ENCODE results near the gene ANKRD31.

The ANKRD31 gene

DNA sequence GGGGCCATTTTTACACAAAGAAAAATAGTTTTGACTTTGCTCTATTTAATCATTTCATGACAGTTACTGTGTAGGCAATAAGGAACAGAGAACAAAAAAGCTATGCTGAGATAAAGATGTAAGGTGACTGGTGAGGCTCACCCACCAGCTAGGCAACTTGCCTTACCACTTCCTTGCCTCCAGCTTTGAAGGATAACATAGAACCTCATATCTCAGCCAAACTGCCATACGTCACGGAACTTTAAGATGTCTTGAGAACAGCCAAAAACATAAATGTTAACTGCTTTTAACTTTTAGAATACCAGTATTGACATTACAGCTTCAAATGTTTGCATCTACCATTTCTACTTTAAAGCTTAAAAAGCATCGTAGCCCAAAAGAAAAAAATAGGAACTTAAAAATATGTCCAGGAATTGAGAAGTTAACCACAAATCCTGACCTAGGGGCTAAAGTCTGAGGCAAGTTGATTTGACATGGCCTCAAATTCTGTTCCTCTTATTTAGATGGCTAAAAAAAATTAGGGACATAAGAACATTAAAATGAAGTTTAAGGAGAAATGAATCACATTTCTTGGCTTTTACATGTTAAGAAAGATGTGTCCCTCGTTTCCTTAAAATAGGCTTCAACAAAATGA, 176.6 kb downstream of the ANKRD31 start:
- no peak for DNase-seq (ENCODE audit: low read depth)

DNA sequence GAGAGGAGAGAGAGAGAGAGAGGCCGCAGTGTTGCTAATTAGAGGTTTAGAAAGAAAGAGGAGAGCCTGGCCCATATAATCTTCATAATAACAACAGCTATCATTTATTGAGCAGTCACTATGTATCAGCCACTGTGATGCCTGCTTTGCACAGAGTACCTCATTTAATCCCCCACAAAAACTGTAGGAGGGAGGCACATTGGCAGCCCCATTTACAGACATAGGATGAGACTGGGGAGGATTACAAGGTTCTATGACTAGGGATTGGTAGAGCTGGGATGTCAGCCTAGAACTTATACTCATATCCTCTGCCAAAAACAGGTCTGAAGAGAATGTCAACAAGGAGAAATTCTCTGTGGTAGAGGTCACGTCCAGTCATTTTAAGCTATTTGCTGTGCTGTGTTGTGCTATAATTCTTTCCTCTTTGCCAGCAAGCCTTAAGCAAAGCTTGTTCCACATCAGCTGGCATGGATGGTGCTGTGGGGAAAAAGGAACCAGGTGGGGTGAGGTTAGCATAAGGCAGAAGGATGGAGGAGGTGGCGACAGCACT, 177.6 kb downstream of the ANKRD31 start:
- DNase-seq (ENCODE audit: low read depth), result no peak

DNA sequence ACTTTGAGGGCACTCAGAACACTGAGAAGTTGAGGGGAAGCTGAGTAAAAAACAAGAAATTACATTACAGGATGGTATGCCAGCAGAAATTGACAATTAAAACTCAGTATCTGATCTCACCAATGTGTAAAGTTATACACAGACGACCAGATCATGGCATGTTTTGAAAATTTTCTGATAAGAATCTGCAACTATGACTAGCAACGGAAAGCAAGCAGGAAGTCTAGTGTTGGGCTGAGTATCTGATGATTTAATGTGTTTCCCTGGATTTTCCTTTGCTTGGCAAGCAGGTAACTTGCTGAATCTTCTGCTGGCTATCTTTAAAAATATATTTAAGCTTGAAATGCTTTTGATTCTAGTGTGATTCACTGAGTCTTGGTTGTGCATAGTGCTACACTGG, 179.1 kb downstream of the ANKRD31 start:
- no peak for DNase-seq (ENCODE audit: low read depth)

DNA sequence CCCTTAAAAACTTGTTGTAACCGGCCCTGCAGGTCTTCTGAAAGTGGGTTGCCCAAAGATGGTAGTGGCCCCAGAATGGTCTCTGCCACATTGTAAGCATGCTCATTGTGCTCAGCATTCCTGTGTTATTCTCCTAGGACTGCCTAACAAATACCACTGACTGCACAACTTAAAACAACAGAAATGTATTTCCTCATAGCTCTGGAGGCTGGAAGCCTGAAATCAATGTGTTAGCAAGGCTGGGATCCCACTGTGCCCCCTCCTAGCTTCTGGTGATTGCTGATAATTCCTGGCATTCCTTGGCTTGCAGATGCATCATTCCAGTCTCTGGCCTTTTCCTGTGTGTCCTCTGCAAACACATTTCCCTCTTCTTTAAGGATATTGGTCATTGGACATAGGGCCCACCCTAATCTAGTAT, 180.9 kb downstream of the ANKRD31 start:
- no peak for DNase-seq (ENCODE audit: low read depth)

DNA sequence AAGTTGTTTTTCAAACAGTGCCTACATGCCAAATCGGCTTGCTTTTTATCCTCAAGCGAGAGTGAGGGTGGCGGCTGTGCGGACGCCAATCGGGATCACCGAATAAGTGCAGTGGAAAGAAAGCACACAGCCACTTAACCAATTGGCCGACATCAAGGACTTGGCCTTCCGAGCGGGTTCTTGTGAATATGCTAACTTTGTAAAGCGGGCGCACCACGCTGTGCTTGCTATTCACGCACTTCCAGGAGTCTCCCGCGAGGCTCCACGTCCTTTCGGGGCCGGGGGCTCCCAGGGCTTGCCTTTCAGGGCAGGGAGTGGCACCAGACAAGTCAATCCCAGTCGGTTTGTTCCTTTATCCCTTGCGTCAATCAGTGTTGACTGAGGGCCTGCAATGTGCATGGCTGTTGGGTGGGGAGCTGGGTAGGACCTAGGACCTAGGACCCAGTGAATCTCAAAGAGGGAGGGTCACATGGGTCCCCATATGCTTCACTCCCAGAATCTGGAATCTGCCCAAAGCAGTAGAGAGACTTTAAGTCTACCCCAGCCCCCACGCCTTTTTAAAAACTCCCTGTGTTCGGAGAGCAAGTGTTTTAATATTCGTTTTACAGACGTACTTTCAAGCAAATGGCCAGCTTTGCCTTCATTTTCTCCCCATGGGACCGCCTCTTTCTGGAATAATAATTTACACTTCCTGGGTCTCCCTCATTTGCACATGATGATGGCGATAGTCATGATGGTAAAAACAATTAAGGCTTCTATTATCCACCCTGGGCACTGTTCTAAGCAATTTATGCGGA, 182.3 kb downstream of the ANKRD31 start:
- no peak for DNase-seq (ENCODE audit: low read depth)

DNA sequence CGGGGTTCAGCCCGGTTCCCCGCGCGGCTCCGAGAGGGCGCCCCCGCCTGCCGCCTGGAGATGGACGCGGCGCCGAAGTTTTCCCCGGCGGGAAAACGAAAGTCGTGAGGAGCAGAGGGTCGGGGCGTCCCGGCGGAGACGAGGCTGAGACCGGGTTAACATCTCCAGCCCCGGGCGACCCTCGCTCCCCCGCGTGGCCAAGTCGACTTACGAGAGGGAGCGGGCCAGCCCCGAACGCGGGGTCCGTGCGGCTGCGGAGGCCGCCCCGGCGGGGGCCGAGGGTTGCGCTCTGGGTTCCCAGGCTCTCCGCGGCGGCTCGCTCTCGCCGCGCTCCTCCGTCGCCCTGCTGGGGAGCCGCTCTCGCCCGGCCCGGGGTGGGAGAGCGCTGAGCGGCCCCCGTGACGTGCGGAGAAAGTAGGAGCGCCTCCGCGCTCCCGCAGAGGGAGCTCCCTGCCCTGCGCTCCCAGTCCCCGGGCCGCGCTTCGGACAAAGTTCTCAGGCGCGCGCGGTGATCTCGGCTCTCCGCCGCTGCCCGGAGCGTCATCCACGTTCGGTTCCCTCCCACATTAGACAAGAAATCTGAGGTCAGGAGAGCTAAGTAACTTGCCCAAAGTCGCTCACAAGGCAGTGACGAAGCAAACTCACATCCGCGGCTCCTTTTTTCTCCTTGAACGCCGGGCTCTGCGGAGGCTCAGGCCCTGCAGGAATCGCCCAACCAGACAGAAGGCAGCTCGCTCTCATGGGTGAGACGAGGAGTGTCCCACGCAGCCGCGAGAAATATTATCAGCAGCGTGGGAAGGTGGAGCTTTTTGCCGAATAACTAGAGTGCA, 183.2 kb downstream of the ANKRD31 start:
- peak; percentile 28 for DNase-seq (ENCODE audit: low read depth)

DNA sequence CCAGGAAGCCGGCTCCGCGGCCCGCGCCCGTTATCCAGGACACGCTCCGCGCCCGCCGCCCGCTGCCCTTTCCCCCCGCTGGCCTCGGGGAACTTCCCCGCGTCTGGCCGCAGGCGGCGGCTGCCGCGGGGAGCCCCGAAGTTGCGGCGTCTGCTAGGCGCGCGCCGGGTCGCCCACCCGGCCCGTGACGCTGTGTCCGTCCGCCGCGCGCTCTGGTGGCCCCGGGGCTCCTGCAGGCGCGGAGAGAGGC, 183.7 kb downstream of the ANKRD31 start:
- DNase-seq (ENCODE audit: low read depth), result no peak

DNA sequence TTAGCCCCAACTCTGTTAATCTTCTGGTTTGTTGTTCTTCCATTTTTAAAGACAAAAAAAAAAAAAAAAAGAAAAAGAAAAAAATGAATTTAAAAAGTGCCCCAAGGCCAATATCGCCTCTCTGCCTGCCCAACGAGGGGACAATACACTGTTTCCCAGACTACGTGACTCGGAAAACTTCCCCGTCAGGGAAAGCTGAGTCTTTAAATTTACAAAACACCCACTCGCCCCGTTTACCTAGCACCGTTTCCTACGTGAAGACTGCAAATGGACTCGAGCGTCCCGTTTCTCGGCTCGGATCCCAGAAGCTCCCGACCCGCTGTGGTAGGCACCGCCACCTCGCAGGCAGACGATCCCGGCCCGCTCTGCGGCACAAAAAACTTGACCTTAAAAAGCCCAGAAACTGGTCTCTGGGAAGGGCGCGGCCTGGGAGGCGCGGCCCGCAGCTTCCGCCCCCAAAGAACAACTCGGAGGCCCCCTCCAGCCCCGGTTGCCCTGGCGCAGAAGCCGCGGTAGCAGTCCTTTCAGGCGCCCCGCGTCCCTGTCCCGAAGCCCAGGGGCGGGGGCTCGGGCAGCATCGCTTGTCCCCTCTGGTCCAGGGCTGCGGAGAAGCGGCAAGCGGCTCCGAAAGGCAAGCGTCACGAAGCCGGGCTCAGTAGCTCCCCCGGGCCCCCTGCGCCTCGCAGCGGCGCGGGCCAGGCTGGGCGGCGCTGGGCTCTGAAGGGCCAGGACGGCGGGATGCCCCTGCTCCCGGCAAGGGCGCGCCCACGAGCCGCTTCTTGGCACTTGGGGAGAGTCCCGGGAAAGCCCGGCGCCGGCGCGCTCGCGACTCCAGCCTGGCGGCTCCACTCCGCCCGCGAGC, 184.3 kb downstream of the ANKRD31 start, which contains the start of gene GCNT4:
Gene GCNT4 (minus strand): TSS at position 367 of the 862 bp plus-strand sequence. CDS start 22,521 bp downstream, outside the sequence.
- peak; percentile 32 for DNase-seq (ENCODE audit: low read depth)

DNA sequence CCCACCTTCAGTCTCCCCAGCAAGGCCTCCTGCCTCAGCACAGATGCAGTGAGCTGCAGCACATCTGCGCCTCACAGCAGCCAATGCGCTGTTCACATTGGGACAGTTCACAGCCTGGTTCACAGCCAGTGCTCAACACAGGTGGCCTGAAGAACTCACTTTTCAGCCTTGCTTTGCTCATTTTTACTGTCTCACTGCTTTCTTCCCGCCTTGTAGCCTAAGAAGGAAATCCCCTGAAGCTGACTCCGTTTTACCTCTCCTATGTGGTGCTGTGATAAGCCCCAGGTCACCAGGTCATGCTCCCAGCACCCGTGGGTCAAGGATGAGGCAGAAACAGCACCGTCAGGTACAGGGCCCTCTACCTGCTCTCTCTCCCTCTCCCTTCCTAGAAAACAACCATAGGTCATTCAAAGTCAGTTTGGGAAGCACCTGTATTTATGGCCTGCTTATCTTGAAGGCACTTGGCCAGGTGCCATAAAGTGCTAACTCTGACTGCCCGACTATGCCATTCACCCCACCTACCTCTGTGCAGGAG, 185.4 kb downstream of the ANKRD31 start:
- DNase-seq (ENCODE audit: low read depth), result no peak

DNA sequence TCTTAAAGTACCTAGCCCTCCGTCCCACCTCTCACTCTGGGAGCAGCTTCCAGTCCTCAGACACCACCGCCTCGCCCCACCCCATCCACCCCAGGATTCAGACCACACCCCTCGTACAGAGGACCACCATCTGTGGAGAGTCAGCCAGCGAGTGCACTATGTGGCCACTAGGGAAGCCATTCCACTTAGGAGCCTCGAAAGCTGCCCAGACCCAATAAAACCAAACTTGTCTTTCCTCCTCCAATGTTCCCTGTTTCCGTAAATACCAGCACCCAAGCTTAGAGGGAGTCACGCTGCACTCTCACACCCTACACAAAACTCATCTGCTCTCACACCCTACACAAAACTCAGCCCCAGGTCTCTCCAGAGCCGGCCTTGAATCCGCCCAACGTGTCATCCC, 186.3 kb downstream of the ANKRD31 start:
- no peak for DNase-seq (ENCODE audit: low read depth)

DNA sequence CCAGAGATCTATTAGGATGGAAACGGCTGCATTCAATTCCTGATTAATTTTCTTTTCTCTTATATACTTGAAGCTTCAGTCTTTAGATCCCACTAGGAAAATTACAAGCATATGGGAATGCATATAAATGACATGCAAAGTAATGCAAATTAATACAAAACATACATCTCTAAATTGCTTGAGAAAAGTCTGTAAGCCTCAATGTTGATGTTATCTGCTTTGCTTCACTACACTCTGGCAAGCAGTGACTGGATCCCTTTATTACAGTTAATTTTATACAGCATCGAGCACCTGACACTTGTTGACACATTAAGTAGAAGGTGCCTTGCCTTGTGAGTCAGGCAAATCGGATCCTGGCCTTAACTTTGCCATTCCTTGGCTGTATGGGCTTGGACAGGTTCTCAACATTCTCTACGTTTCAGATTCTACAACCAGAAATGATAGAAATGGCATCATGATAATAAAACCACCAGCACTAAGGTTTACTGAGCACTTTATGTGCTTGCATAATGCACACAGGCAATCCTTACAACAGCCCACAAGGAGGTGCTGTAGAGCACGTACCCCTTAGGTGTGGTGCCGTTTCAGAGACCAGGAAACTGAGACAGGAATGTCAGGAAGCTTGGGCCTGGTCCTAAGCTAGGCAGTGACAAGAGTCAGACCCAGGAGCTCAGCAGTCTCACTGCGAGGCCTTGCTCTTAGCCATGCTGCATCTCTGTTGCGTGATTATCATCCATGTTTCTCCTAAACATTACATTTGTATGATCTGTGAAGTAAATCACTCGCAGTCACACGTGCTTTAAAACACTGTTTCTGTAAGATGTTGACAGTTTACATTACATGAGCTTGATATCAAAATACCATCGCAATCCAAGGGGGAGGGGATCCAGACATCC, 187.0 kb downstream of the ANKRD31 start:
- DNase-seq (ENCODE audit: low read depth), result no peak

DNA sequence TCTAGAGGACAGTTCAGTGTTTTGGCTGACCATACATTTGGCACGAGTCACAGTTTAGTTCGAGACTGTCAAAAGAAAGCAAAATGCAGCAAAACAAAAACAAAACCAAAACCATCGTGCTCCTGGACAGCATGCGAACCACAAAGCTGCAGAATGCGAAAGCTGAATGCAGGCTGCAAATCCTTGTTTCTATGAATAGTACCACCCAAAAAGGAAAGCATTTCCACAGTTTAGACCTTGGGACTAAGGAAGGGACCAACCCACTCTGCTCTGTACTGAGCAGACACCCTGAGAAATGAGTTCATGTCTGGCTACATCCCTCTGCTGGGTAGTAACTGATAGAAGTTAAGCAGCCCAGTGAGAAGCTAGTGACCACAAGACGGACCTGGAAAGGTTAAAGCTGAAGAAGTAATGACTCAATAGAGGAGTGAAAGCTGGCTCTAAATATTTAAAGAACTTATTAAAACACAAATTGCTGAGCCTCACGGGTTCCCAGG, 188.2 kb downstream of the ANKRD31 start:
- DNase-seq (ENCODE audit: low read depth), result no peak

DNA sequence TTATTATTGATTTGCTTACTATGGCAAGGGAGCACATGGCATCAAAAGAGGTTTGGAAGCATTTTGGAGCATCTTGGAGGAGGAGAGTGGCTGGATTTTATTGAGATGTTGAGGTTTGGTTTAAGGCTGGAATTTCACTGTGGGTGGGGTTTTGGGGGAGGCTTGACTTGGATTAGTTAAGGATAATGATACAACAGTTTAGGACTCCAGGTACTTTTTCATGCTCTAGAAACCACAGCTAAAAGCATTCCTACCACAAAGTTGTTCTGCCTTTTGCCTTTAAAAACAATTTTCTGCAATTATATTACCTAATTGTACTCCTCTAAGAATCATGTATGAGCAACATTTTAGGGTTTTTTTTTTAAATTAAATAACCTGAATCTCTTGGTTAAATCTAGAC, 189.3 kb downstream of the ANKRD31 start:
- no peak for DNase-seq (ENCODE audit: low read depth)

DNA sequence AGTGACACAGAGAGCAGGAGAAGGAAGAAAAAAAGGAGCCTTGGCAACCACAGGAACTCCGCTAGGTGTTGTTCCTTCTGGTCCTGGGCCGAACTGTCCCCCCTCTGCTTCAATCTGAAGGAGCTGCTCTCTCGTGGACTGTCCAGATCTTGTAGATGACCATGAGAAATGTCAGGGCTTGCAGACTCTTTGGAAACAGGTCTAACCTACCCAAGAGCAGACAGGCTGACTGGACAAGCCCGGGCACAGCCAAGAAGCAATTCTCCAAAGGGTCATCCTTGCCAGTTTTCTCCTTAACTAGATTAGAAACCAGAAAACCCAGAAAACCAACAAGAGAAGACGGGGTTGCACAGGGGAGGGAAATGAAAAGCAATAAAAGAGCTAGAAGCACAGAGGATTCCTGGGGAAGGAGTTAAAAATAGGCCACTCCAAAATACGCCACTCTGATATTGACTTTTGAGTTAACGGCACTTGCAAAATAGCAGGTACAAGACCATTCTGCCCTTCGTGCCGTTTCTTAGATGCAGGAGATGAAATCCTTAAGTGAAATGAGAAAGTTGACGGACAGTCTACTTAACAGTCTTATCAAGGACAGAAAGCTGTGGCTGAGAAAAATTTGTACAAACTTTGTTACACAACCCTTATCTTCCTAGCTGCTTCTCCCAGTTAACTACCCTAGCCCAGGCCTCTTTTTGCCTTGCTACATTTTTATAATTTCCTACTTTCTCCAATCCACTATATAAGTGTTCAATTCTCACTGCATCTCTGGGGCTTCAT, 190.1 kb downstream of the ANKRD31 start:
- DNase-seq (ENCODE audit: low read depth), result no peak

DNA sequence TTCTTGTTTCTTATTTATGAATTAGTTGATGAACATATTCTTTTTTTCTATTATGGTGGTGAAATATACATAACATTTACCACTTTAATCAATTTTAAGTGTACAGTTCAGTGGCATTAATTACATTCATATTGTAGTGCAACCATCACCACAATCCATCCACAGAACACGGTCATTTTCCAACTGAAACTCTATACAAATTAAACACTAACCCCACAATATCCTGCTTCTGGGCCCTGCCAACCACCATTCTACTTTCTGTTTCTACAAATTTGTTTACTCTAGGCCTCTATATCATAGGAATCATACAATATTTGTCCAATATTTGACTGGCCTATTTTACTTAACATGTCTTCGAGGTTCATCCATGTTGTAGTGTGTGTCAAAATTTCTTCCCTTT, 191.6 kb downstream of the ANKRD31 start:
- no peak for DNase-seq (ENCODE audit: low read depth)

DNA sequence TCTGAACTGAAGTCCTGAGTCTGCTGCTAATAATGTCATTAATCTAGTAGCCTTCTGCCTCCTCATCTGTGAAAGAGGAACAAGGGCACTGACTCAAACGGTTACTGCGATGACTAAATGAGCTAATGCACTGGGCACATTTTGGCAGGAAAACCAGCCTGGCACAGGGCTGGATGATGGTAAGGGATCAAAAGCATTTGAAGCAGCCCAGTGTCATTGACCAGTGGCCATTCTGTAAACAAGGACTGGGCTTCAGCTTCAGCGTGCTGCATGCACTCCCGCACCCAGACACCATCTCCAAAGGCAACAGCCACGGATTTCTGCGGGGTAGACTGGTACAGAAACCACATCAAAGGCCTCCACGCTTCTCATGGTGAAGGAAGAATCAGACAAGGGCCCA, 192.3 kb downstream of the ANKRD31 start:
- no peak for DNase-seq (ENCODE audit: low read depth)

DNA sequence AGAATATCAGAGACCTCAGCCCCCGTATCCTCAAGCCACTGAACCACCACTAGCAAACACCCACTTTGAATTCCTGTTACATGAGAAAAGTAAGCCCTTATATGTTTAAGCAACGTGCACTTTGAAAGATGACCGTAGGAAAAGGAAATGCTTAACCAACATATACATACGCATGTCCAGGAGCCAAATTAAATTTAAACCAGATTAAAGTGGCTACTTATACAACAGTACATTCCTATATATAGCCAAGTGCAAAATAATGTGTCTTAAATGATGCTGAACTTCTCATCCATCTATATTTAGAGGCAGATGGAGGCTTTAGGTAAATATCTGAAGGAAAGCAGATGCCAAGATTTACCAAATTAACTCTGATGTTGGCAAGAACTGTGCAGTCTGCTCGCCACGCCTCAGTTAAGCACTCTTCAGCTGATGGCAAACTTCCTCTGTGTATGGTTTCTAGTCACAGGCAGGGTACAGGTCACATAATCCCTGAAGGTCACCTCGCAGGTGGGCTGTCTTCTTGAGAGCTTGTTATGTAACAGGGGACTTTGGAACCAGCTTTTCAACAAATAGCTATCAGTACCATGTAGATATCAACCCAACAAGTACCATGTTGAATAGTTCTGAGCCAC, 192.9 kb downstream of the ANKRD31 start:
- DNase-seq (ENCODE audit: low read depth), result no peak

DNA sequence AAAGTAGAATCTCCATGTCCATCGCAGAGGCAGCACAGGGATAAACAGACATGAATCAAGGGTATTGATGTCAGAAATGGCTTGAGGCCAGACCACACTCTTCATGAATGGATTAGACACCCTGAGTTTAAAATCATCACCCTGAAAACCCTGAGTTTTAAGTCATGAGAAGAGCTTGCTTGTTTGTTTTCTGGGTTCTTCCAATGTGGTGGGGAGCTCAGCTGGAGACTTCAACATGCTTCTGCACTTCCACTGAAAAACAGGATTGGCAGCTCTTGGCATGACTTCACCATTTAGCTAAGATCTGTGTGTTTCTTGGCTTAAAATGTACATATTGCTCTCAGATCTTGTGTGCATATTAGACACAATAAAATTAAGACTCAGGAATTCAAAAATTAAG, 194.2 kb downstream of the ANKRD31 start:
- DNase-seq (ENCODE audit: low read depth), result no peak

DNA sequence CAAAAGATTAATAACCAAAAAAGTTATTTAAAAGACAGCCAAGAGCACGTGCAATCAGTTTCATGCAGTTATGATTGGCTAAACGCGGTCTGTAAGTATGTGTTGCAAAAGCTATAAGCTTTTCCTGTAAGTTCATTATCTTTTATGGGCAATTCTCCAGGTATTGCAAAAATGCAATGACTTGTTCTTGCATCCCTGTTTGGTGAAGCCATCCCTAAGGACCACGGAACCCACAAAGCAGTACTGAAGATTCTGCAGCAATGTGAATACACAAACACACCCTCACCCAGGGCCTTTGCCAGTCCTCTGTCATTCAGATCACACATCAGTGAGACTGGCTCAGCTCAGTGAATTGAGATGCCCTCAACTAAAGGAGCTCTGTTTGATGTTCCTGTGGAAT, 195.7 kb downstream of the ANKRD31 start:
- DNase-seq (ENCODE audit: low read depth), result no peak

All from stimulated activated CD8-positive, alpha-beta memory T cell treated with anti-CD3 and anti-CD28 coated beads, Interleukin-12 subunit alpha, Interleukin-12 subunit beta, amount 100 ng/mL, for 4 hours (primary cell).